Measurements from ENCODE around the gene NADSYN1. TPM values are rescaled to one million over a fixed set of nuclear protein-coding genes. Genes with fewer than 3 reads are reported as not detected.
A peak's percentile ranks its signal among the peaks of the same experiment; 100 is the strongest.

NADSYN1 gene
- total and polyA plus RNA-seq, 2 of the 13 experiments (the other 11 are each of a cell fraction or from before 2014, with no cell fraction given) = 35.7 to 51.5 TPM

DNA sequence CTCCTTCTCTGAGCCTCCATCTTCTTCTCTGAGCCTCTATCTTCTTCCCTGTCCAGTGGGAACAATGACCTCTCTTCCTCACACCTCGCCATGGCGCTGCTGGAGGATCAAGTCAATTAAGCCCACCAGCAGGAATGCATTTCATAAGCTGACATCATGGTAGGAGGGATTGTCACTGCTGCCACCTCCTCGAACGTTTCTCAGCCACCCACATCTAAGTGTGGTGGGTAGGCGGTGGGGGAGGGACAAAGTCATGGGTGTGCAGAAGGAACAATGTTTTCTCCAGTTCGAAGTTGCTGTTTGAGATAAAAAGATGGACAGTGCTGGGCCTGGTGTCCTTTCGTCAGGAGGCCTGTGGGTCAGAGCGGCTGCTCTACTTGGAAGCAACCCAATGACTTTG lies 48.8 kb upstream of the NADSYN1 start:
- ChIA-PET CTCF (ENCODE audit: low intra/inter-chr PET ratio, low total read pairs) (no interaction called here), POLR2A (no interaction called here)
- WGBS (ENCODE audit: low lambda C conversion rate) = 16% methylated on average over 7 of the region's 8 CpGs
- Histone ChIP-seq H3K27me3 (ENCODE audit: control insufficient read depth in 1 of 2, insufficient read depth in 2 of 2, low read length in 2 of 2) (peaks cover 7 to 61% of the 10 kb centered on the region in 2 experiments), H4K20me1 (ENCODE audit: insufficient read depth, low read length) (no peaks in the 10 kb centered on the region), H3K36me3 (replicated peaks in 1 of 2; ENCODE audit: control insufficient read depth in 1 of 2, insufficient read depth in 2 of 2, low read length in 2 of 2) (no peaks in the 10 kb centered on the region), H3K9ac (ENCODE audit: insufficient read depth, low read depth, low read length) (no peak overlapping the region), H3K4me3 (replicated peaks in 1 of 3; ENCODE audit: insufficient read depth in 1 of 3, low read depth in 2 of 3, low read length in 3 of 3) (no peak overlapping the region), H3K9me3 (ENCODE audit: low read length) (no peaks in the 10 kb centered on the region), H3K27ac (ENCODE audit: extremely low read length, insufficient read depth, low read length) (no peak overlapping the region), H3K4me1 (ENCODE audit: insufficient read depth, low read length) (no peaks in the 10 kb centered on the region), H3K79me2 (ENCODE audit: insufficient read depth, low read length) (no peaks in the 10 kb centered on the region), H2AFZ (ENCODE audit: low read length) (no peak overlapping the region), H3K4me2 (ENCODE audit: low read depth, low read length) (no peak overlapping the region)
- ATAC-seq = no peak
- in situ Hi-C loops (cut with HindIII; ENCODE audit: extremely low pct_ligation_motif_present, low pct_unique_long_range_greater_than_20kb) (loop anchor here (25.0 kb wide), 1 partner anchor 942 kb away; no protein-coding TSS in a partner anchor), intact Hi-C loops (cut with micrococcal nuclease; ENCODE audit: unreplicated experiment) (no loop called here)
- FAIRE-seq = no peak
- no peak for TF ChIP-seq ZBTB7B (CRISPR knock-in tag; IDR thresholded peaks at IDR 0.05)
- DNase-seq (ENCODE audit: low spot score) = no peak
- no TSS peak for BruUV-seq (replicated peaks)

DNA sequence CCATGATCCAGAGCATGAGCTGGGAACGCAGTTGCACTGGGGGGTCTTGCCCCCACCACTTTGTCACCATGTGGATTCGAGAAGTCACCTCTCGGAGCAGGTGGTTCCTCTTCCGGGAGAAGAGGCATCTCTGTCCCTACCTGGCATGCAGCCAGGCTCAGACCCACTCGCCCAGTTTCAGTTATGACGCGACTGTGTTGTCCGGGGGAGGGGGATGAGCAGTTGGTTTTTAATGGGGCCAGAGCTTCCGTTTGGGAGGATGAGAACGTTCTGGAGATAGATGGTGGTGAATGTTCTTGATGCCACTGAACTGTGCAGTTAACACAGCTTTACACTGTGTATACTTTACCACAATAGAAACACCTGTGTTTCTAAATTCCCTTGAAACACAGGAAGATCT lies 46.3 kb upstream of the NADSYN1 start:
- BruUV-seq (replicated peaks) = no TSS peak
- Histone ChIP-seq H3K27me3 (ENCODE audit: control insufficient read depth in 1 of 2, insufficient read depth in 2 of 2, low read length in 2 of 2) (peaks cover 1 to 37% of the 10 kb centered on the region in 2 experiments), H3K4me2 (ENCODE audit: low read depth, low read length) (no peak overlapping the region), H3K27ac (ENCODE audit: extremely low read length, insufficient read depth, low read length) (no peak overlapping the region), H3K9ac (ENCODE audit: insufficient read depth, low read depth, low read length) (no peak overlapping the region), H3K9me3 (ENCODE audit: low read length) (no peaks in the 10 kb centered on the region), H3K4me3 (replicated peaks in 1 of 3; ENCODE audit: insufficient read depth in 1 of 3, low read depth in 2 of 3, low read length in 3 of 3) (no peak overlapping the region), H4K20me1 (ENCODE audit: insufficient read depth, low read length) (no peaks in the 10 kb centered on the region), H3K36me3 (replicated peaks in 1 of 2; ENCODE audit: control insufficient read depth in 1 of 2, insufficient read depth in 2 of 2, low read length in 2 of 2) (no peaks in the 10 kb centered on the region), H3K4me1 (ENCODE audit: insufficient read depth, low read length) (no peaks in the 10 kb centered on the region), H2AFZ (ENCODE audit: low read length) (no peak overlapping the region), H3K79me2 (ENCODE audit: insufficient read depth, low read length) (no peaks in the 10 kb centered on the region)
- intact Hi-C loops (cut with micrococcal nuclease; ENCODE audit: unreplicated experiment) = no loop called here
- ChIA-PET POLR2A (no interaction called here), CTCF (ENCODE audit: low intra/inter-chr PET ratio, low total read pairs) (no interaction called here)
- in situ Hi-C loops (cut with HindIII; ENCODE audit: extremely low pct_ligation_motif_present, low pct_unique_long_range_greater_than_20kb) = loop anchor here (25.0 kb wide), 1 partner anchor 944 kb away; no protein-coding TSS in a partner anchor
- WGBS (ENCODE audit: low lambda C conversion rate) = 27% methylated on average over 2 of the region's 10 CpGs
- TF ChIP-seq LCORL (IDR thresholded peaks at IDR 0.05) (0 out of 2 replicates have a peak, but pooled peaks have one; percentile 46), LCORL (CRISPR knock-in tag; IDR thresholded peaks at IDR 0.05) (no peak), CREB1 (IDR thresholded peaks at IDR 0.05) (peak; percentile 40; the same call in 1 of the 2 replicates), CREB1 (CRISPR knock-in tag; IDR thresholded peaks at IDR 0.05) (no peak), KMT2B (CRISPR knock-in tag; IDR thresholded peaks at IDR 0.05) (no peak)
- FAIRE-seq (no peak), DNase-seq (ENCODE audit: low spot score) (no peak), ATAC-seq (no peak)
